ENCODE data around the gene DAP. TPM values are rescaled to one million over a fixed set of nuclear protein-coding genes. Genes with fewer than 3 reads are reported as not detected.

DAP gene
- total RNA-seq, 4 donors from 2014 or later: 2.4 to 11.7 (median 3.6) TPM

- H3K27me3 ChIP-seq: no peaks in the 10 kb centered on the region
- no peak overlapping the region for H3K4me3 ChIP-seq
- H3K9me3 ChIP-seq: no peaks in the 10 kb centered on the region
- peaks cover 0 to 2% of the 10 kb centered on the region in 2 donors for H3K4me1 ChIP-seq
- ATAC-seq (no peak), DNase-seq (no peak)
- H3K27ac ChIP-seq: no peak overlapping the region
- in situ Hi-C loops (cut with MboI; ENCODE audit: low sequenced_read_pairs in 4 of 4): no loop called here
- H3K36me3 ChIP-seq: no peaks in the 10 kb centered on the region
- no peak for TF ChIP-seq CTCF (IDR thresholded peaks at IDR 0.05 in 4 of 5, conservative IDR thresholded peaks at IDR 0.05 in 1 of 5)
- TF ChIP-seq POLR2A (IDR thresholded peaks at IDR 0.05): no peak
- intact Hi-C loops (cut with DNase I; ENCODE audit: low total_unique reads): no loop called here
Observed at GRCh38 chr5:10709409-10709808, 51.6 kb downstream of the DAP start.

- H3K27ac ChIP-seq: no peak overlapping the region
- in situ Hi-C loops (cut with MboI; ENCODE audit: low sequenced_read_pairs in 4 of 4) (no loop called here), intact Hi-C loops (cut with DNase I; ENCODE audit: low total_unique reads) (no loop called here)
- H3K36me3 ChIP-seq: no peaks in the 10 kb centered on the region
- H3K4me1 ChIP-seq: peaks cover 0 to 2% of the 10 kb centered on the region in 2 donors
- TF ChIP-seq POLR2A (IDR thresholded peaks at IDR 0.05): no peak
- TF ChIP-seq CTCF (IDR thresholded peaks at IDR 0.05 in 4 of 5, conservative IDR thresholded peaks at IDR 0.05 in 1 of 5): no peak
- DNase-seq (no peak), ATAC-seq (no peak)
- no peaks in the 10 kb centered on the region for H3K9me3 ChIP-seq
- H3K27me3 ChIP-seq: no peaks in the 10 kb centered on the region
- H3K4me3 ChIP-seq: no peak overlapping the region
Observed at GRCh38 chr5:10708189-10708944, 52.7 kb downstream of the DAP start.

- no peaks in the 10 kb centered on the region for H3K9me3 ChIP-seq
- peaks cover 0 to 2% of the 10 kb centered on the region in 2 donors for H3K4me1 ChIP-seq
- no peak for ATAC-seq
- in situ Hi-C loops (cut with MboI; ENCODE audit: low sequenced_read_pairs in 4 of 4) (no loop called here), intact Hi-C loops (cut with DNase I; ENCODE audit: low total_unique reads) (no loop called here)
- H3K4me3 ChIP-seq: no peak overlapping the region
- TF ChIP-seq POLR2A (IDR thresholded peaks at IDR 0.05): no peak
- no peak for TF ChIP-seq CTCF (IDR thresholded peaks at IDR 0.05 in 4 of 5, conservative IDR thresholded peaks at IDR 0.05 in 1 of 5)
- DNase-seq: no peak
- H3K36me3 ChIP-seq: no peaks in the 10 kb centered on the region
- no peak overlapping the region for H3K27ac ChIP-seq
- no peaks in the 10 kb centered on the region for H3K27me3 ChIP-seq
Observed at GRCh38 chr5:10707198-10708142, 53.6 kb downstream of the DAP start.

GRCh38 chr5:10706326-10706725 lies 54.7 kb downstream of the DAP start:
- no peaks in the 10 kb centered on the region for H3K27me3 ChIP-seq
- intact Hi-C loops (cut with DNase I; ENCODE audit: low total_unique reads) (no loop called here), in situ Hi-C loops (cut with MboI; ENCODE audit: low sequenced_read_pairs in 4 of 4) (no loop called here)
- TF ChIP-seq POLR2A (IDR thresholded peaks at IDR 0.05): no peak
- no peak for TF ChIP-seq CTCF (IDR thresholded peaks at IDR 0.05 in 4 of 5, conservative IDR thresholded peaks at IDR 0.05 in 1 of 5)
- DNase-seq: no peak
- no peak overlapping the region for H3K4me3 ChIP-seq
- no peaks in the 10 kb centered on the region for H3K36me3 ChIP-seq
- no peak for ATAC-seq
- H3K9me3 ChIP-seq: no peaks in the 10 kb centered on the region
- H3K4me1 ChIP-seq: peaks cover 0 to 2% of the 10 kb centered on the region in 2 donors
- no peak overlapping the region for H3K27ac ChIP-seq
